HEK293T (cell line): ENCODE data around the gene GZMB.

Experiments
- ARNT ChIP-seq: fragments of 450-650 bp; IDR thresholded peaks from 2 replicates; pipeline ENCODE4 v1.6.1; 2017; ENCODE audit warnings: mild to moderate bottlenecking
- CTBP1 ChIP-seq: fragments of 450-650 bp; IDR thresholded peaks from 2 replicates; pipeline ENCODE4 v1.6.1; 2016; ENCODE audit warnings: borderline replicate concordance
- ELF4 ChIP-seq: fragments of 450-650 bp; IDR thresholded peaks from 2 replicates; pipeline ENCODE4 v1.6.1; 2017; ENCODE audit warnings: antibody characterized with exemption
- FOXA1 ChIP-seq: fragments of 450-650 bp; IDR thresholded peaks from 2 replicates; pipeline ENCODE4 v1.6.1; 2016; ENCODE audit warnings: mild to moderate bottlenecking
- FOXM1 ChIP-seq: fragments of 450-650 bp; IDR thresholded peaks from 2 replicates; pipeline ENCODE4 v1.6.1; 2017; ENCODE audit warnings: mild to moderate bottlenecking, borderline replicate concordance
- HDGF ChIP-seq: fragments of 450-650 bp; IDR thresholded peaks from 2 replicates; pipeline ENCODE4 v1.6.1; 2017; ENCODE audit warnings: antibody characterized with exemption, borderline replicate concordance

GRCh38 chr14:24632336-24632735 is 1.7 kb downstream of the GZMB start:
- no peak for TF ChIP-seq ARNT
- TF ChIP-seq FOXM1: no peak
- no peak for TF ChIP-seq CTBP1
- TF ChIP-seq ELF4: no peak
- no peak for TF ChIP-seq HDGF
- no peak for TF ChIP-seq FOXA1
